Stimulated activated CD4-positive, alpha-beta T cell treated with anti-CD3 and anti-CD28 coated beads, Interleukin-1b, Interleukin-23, amount 100 ng/mL, for 48 hours (primary cell): ENCODE data around the gene PAX3.

Source experiments
- DNase-seq: peaks from one replicate; pipeline ENCODE4 v3.0.0-alpha.2; 2020

PAX3 gene

GRCh38 chr2:222264791-222265320 lies 33.9 kb downstream of the PAX3 start:
- DNase-seq: no peak

- DNase-seq: no peak
Observed at GRCh38 chr2:222261504-222261903, 37.3 kb downstream of the PAX3 start.

- no peak for DNase-seq
Observed at GRCh38 chr2:222257645-222258044, 41.2 kb downstream of the PAX3 start.

GRCh38 chr2:222256250-222256649 lies 42.5 kb downstream of the PAX3 start:
- no peak for DNase-seq

- DNase-seq: no peak
Observed at GRCh38 chr2:222255090-222255489, 43.7 kb downstream of the PAX3 start.

GRCh38 chr2:222250313-222250712 lies 48.5 kb downstream of the PAX3 start:
- no peak for DNase-seq

- DNase-seq: no peak
Observed at GRCh38 chr2:222249444-222249843, 49.4 kb downstream of the PAX3 start.

GRCh38 chr2:222248818-222249217 lies 50.0 kb downstream of the PAX3 start:
- no peak for DNase-seq

GRCh38 chr2:222248256-222248655 lies 50.5 kb downstream of the PAX3 start:
- no peak for DNase-seq

- DNase-seq: no peak
Observed at GRCh38 chr2:222242532-222242931, 56.3 kb downstream of the PAX3 start.

- no peak for DNase-seq
Observed at GRCh38 chr2:222241128-222241870, 57.5 kb downstream of the PAX3 start.

GRCh38 chr2:222240676-222241049 lies 58.1 kb downstream of the PAX3 start:
- no peak for DNase-seq

GRCh38 chr2:222239945-222240675 lies 58.7 kb downstream of the PAX3 start:
- DNase-seq: no peak

- DNase-seq: no peak
Observed at GRCh38 chr2:222239091-222239490, 59.7 kb downstream of the PAX3 start.

- DNase-seq: no peak
Observed at GRCh38 chr2:222238072-222238471, 60.7 kb downstream of the PAX3 start.

- DNase-seq: no peak
Observed at GRCh38 chr2:222232839-222233238, 66.0 kb downstream of the PAX3 start.

GRCh38 chr2:222232372-222232771 lies 66.4 kb downstream of the PAX3 start:
- no peak for DNase-seq

GRCh38 chr2:222228054-222228453 lies 70.7 kb downstream of the PAX3 start:
- DNase-seq: no peak

- DNase-seq: no peak
Observed at GRCh38 chr2:222218786-222219185, 80.0 kb downstream of the PAX3 start.

- no peak for DNase-seq
Observed at GRCh38 chr2:222217712-222218111, 81.1 kb downstream of the PAX3 start.

- DNase-seq: no peak
Observed at GRCh38 chr2:222214885-222215284, 83.9 kb downstream of the PAX3 start.

- no peak for DNase-seq
Observed at GRCh38 chr2:222213049-222213448, 85.7 kb downstream of the PAX3 start.

GRCh38 chr2:222212571-222212970 lies 86.2 kb downstream of the PAX3 start:
- DNase-seq: no peak

GRCh38 chr2:222208010-222208690 lies 90.6 kb downstream of the PAX3 start:
- DNase-seq: no peak
